Measurements from ENCODE around the gene ASPHD1.
A peak's percentile ranks its signal among the peaks of the same experiment; 100 is the strongest.
"Not testable (repeated sequence)": the region's sequence is repeated elsewhere in the genome, so short reads cannot be mapped to it uniquely, and the experiment has no call there.

The ASPHD1 gene, protein sequence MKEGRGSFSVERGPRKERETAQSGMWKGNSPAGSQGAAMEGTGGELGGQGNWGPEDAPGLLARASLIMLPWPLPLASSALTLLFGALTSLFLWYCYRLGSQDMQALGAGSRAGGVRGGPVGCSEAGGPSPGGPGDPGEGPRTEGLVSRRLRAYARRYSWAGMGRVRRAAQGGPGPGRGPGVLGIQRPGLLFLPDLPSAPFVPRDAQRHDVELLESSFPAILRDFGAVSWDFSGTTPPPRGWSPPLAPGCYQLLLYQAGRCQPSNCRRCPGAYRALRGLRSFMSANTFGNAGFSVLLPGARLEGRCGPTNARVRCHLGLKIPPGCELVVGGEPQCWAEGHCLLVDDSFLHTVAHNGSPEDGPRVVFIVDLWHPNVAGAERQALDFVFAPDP

DNA sequence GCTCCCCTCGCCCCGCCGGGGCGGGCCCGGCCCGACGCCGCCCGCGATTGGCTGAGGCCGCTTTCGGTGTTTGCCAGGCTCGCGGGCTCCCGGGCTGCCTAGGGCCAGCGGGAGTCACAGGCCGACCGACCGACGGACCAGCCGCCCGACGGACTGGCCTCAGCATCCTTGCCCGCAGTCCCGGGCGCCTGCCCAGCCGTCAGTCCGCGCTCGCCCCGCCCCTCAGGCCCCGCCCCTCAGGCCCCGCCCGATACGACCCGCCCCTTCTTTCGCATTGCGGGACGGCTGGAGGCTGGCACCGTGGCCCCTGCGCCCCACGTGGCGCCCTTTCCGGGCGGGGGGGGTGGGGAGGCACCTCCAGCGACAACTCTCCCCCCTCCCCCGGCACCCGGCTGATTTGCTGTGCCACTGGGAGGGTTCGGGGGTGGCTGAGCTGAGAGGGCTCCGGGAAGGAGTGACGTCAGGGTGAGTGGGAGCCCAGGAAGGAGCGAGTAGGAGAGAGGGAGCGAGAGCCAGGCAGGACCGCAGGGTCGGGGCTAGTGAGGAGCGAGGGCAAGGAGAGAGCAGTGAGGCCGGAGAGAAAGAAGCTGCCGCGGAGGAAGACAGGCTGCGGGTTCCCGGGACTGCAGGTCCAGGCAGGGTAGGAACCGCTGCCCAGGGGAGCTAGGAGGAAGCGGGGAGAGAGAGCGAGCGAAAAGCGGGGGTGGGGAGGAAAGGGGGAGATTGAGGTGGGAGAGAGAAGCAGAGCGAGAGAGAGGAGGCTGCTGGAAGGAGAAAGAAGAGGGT is at the start of gene ASPHD1:
ASPHD1 (plus strand) TSS at position 387 of the 786 bp plus-strand sequence. CDS start 484 bp downstream, outside the sequence.
- DNase-seq = peak; percentile 50

DNA sequence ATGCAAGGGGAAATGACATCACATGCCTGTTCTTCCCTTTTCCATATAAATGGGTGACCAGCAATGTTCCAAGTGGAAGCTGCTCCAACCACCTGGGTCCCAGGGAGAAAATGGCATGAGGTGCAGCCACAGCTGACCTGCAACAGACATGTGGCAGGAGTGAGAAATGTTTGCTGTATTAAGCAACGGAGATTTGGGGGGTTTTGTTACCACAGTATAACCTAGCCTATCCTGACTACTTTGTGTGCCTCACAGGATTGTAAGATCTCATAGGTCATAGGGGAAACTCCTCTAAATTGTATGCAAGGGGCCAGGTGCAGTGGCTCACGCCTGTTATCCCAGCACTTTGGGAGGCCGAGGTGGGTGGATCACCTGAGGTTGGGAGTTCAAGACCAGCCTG is 49.3 kb upstream of the ASPHD1 start:
- DNase-seq = no peak

DNA sequence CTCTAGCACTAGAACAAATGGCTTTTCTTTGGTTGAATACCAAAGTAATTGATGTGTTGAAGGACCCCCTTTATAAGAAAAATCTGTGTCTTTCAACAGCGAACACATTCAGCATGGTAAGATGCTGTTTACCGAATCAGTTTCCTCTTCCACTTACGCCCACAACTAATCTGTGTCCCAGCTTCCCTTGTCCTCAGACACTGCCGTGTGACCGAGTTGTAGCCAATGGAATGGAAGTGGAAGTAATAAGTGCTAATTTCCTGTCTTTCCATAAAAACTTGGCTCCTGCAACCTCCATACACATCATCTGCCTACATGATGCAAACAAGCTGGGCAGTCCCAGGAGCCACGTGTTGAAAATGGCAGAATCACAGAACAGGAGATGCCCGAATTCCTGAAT is 47.6 kb upstream of the ASPHD1 start:
- DNase-seq = no peak

DNA sequence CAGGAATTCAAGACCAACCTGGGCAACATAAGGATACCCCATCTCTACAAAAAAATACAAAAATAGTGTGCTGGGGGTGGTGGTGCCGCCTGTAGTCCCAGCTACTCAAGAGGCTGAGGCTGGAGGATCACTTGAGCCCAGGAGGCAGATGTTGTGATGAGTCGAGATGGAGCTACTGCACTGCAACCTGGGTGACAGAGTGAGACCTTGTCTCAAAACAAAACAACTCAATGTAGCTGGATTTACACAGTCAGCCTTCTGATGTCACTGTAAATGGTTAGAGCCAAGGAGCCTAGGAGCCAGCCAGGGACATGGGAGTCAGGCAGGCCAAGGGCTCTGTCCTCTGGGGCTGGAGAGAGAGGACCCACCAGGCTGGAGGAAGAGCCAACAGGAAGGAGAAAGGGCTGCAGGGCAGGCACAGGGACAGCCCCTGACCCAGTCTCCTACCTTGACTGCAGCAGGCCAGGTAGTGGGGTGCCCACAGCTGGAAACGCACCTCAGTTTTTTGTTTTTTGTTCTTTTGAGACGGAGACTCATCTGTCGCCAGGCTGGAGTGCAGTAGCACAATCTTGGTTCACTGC is 45.7 kb upstream of the ASPHD1 start:
- DNase-seq = no peak

DNA sequence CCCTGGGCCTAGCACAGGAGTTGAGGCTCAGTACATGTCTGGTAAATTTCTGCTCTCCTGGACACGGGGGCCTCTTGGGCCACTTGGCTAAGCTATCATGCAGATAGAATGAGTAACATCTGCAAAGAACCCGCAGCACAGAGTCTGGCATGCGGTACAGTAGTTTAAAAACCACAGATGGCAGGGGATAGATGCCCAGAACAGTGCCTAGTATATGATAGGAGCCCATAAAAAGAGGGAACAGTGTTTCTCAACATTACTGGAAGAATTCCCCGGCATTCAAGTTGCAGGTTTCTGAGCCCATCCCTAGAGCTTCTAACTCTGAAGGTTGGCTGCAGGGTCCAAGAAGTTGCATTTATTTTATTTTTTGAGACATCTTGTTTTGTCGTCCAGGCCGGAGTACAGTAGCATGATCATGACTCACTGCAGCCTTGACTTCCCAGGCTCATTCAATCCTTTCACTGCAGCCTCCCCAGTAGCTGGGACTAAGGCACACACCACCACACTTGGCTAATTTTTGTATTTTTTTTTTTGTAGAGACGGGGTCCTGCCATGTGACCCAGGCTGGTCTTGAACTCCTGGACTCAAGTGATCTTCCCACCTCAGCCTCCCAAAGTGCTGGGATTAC is 43.0 kb upstream of the ASPHD1 start:
- DNase-seq = no peak

DNA sequence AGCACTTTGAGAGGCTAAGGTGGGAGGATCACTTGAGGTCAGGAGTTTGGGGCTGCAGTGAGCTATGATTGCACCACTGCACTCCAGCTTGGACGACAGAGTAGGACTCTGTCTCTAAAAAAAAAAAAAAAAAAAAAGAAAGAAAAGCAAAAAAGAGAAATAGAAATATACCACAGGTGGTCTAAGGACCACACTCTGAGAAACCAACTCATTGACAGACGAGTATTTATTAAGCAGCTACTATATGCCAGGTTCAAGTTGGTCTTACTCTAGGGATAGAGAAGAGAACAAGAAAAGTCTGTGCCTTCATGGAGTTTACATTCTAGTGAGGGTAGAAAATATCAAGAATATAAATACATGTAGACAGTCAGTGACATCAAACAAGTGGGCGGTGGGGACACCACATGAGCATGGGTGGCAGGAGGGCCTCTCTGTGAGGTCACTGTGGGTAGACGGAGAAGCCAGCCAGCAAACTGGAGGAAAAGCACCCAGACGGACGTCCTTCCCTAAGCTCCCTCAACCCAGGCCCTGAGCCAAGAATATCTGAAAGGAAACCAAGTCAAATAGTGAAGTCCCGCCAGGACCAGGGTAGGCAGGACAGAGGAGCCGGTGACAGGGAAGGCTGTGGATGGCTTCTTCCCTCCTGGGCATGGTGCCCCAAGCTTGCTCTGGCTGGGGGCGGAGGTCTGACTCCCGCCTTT is 42.0 kb upstream of the ASPHD1 start:
- DNase-seq = no peak

DNA sequence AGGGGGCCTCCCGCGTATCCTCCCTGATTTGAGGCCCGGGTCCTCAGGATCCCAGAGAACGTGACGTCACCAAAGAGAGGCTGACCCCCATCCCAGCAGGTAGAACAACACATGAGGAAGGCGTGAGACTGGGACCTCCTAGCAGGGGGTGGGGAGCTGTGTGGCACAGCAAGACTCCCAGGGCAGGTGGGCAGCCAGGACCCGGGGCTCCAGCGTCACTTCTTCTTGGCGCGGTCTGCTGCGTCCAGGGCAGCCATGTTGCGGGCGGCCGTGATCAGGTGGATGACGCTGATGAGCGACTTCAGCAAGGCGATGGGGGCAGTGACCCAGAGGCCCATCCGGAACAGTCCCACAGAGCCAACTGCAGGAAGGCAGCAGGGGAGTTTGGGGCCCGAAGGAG is 41.3 kb upstream of the ASPHD1 start:
- no peak for DNase-seq

DNA sequence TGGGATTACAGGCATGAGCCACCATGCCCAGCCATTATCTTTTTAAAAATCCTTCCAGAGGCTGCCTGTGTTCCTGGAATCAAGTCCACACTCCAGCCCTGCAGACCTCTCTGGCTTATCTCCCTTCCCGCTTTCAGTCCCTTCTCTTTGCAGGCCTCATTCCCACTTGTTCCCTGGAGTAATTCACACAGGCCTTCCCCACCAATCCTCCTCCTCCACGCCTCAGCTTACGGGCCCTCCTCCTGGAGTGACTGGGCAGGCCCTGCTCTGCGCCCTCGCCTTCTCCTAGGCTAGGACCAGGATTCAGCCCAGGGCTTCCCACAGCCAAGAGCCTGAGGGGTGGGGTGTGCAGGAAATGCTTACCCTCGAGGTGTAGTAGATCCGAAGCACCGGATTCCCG is 40.1 kb upstream of the ASPHD1 start:
- no peak for DNase-seq

DNA sequence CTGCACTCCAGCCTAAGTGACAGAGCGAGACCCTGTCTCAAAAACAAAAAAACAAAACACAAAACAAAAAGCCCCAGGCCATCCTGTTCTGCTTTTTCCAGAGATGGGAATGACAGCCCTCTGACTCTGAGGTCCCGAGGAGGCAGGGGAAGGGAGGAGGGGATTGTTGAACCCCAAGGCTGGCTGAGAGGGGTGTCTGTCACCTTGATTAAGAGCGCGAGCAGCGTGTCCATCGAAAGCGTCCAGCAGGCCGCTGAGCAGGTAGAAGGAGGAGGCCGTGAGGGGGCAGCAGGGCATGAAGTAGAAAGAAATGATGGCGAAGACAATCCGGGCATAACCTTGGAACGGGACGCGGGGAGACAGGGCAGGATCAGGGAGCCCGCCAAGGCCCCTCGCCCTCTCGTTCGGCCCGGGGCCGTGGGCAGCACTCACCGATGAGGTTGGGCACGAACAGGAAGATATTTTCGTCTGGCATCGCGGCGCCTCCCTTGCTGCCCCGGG is 37.9 kb upstream of the ASPHD1 start:
- no peak for DNase-seq

DNA sequence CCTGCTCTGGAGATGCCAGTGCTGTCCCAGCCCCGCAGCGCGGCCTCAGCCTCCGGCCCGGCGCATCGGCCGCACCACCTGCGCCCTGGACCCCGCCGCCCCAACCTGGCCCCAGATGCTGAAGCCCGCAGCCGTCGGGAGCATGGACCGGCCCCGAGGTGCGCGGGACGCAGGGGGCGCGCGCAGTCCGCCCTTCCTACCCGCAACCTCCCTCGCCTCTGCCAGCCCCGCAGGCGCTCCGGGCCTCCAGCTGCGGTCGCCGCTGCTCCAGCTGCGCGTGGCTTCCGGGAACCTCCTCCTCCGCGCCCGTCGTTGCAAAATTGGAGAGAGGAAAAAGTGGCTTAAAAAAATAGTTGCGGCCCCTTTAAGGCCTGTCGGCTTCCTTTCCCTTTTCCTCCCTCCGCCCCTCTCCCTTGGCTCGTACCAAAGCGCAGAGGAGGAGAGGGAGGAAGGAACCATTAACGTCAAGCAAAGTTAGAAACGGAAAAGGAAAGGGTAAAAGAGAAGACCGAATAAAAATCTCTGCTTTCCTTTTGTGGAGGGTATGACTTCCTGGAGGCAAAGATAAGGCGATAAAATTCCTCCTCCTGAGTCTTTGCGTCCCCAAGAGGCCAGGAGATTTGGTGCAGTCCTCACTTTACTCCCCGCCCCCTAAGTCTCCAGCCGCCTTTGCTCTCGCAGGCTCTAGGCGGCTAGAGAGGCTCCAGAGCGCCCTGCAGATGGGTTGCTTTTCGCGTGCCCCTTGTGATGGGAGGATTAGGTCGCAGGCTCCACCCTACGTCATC is 37.2 kb upstream of the ASPHD1 start, which contains the start of gene CDIPT:
CDIPT (minus strand) TSS at position 343 of the 785 bp plus-strand sequence. CDS start 369 bp downstream, outside the sequence.
- DNase-seq = peak; percentile 92

DNA sequence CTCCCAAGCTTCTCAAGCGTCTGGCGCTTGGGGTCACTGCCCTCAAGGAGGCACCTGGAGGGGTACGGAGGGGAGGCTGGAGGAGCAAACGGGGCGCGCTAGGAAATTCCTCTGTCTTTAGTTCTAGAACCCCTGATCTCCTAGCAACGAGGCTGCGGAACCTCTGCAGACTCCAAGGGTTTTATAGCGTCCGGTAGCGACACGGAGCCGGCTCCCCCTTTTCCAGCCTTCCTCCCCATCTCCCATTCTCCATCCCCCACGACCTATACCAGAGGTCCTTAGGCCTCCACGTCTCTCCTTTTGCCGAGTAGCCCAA is 36.7 kb upstream of the ASPHD1 start:
- DNase-seq = no peak

DNA sequence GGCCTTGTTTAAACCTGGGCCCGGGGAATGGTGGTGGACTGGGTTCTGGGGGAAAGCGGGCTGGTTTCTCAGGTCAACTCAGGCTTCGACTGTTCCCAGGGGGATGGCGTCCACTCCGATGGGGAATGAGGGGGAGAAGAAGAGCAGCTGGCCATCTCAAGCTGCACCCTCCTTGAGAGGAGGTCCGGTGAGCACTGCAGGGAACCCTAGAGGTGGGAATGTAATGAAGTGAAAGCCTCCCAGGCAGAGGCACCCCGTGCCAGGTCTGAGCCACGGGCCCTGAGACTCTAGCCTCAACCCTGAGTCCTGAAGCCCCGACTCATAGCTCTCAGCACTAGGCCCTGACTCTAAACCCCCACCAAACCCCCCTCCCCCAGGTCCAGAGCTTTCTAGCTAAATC is 36.1 kb upstream of the ASPHD1 start:
- DNase-seq = no peak

DNA sequence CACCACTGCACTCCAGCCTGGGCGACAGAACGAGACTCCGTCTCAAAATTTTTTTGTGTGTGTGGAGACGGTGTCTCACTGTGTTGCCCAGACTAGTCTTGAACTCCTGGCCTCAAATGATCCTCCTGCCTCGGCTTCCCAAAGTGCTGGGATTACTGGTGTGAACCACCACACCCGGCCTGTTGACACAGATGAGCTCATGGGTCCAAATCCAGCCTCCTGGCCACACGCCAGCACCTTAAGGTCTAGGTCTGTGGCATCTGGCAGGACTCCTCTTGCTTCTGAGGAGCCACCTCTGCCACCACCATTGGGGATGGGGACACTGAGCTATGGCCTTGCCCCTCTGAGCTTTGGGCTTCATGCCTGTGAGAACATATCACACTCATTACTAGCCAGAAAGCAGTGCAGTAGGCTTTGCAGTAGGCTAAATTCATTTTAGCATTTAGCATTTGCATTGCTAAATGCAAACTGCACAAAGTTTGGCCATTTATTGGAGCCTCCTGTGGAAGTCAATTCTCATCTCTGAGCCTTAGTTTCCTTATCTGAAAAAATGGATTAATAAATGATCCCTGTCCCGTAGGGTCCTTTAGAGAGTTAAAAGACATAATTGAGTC is 31.8 kb upstream of the ASPHD1 start:
- DNase-seq = no peak

DNA sequence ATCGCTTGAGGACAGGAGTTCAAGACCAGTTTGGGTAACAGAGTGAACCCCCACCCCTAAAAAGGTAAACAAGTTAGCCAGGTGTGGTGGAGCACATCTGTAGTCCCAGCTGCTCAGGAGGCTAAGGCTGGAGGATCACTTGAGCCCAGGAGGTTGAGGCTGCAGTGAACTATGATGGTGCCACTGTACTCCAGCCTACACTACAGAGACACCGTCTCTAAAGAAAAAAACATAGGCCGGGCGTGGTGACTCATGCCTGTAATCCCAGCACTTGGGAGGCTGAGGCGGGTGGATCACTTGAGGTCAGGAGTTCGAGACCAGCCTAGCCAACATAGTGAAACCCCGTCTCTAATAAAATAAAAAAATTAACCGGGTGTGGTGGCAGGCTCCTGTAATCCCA is 31.2 kb upstream of the ASPHD1 start:
- not testable (repeated sequence) for DNase-seq

DNA sequence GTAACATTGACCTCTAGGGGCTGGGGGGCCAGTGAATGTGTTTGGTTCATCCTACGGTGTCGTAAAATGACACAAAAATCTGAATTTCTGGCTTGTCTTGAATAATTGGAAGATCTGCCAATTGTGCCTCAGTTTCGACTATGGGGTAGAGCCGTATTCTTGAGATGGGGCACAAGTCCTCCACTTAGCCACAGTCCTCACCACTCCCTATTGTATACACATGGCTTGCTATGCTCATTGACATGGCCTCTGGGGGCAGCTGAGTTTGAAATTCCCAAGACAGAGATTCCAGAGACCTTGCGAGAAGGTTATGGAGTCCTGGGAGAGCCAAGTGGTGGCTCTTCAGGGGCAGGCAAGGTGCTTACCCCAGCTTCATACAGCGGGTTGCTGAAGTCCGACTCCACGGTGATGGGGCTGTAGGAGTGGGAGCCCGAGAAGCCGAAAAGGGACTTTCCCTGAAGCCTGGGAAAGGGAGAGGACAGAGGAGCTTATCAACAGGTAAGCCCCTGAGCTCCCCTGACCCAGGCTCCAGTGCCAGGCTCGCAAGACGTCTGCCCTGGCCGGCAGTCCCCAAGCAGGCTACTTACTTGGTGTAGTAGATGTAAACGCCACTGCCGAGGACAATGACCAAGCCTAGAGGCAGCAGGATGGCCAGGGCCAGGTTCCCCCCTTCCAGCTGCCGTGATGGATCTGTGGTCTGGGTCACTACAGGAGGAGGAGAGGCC is 28.3 kb upstream of the ASPHD1 start:
- no peak for DNase-seq

DNA sequence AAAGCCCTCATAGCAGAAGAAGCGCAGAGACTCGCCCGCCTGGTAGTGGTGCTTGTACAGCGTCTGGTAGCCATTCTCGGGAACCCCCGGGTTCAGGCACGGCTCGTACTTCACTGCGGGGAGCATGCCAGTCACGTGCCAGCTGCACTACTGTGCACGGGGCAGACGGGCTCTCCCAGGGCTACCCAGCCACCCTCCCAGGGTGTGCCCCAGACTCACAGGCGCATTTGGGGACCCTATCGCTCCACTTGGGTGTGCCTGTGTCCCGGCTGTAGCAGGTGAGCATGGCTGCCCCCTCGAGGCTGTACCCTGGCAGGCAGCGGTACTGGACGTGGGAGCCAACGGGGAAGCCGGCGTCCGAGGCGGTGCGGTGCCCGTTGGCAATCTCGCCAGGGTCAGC is 27.0 kb upstream of the ASPHD1 start:
- no peak for DNase-seq

DNA sequence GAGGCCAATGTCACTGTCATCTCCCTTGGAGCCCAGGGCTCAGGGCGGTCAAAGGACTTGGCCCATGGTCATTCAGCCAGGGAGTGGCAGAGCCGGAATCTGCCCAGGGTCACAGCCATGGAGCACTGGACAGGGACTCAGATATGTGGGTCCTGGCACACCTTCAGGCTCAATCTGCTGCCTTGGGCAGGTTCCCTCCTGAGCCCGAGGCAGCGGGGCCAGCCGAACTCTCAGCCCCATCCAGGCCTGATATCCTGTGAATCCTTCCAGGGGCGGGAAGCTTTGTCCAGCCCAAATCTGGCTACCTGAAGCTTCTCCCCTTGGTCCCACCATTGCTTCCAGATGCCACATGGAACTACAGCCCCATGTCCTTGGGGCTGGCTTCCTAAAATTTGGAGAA is 25.1 kb upstream of the ASPHD1 start:
- no peak for DNase-seq

DNA sequence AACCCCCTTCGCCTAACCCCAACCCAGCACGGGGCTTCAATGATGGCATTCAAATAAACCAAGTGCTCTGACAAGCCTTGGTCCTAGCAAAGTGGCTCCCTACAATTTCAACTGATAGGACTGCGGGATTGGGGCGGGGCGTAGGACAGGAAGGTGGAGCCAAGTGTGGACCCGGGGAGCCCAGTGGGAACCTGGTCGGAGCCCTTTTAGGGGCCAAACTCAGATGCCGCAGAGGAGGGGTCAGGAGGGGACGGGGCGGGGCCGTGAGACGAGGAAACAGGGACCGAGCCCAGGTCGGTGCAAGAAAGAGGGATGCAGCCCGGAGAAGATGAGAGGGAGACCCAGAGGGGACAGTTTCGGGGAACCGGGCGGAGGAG is 24.1 kb upstream of the ASPHD1 start:
- DNase-seq = no peak

DNA sequence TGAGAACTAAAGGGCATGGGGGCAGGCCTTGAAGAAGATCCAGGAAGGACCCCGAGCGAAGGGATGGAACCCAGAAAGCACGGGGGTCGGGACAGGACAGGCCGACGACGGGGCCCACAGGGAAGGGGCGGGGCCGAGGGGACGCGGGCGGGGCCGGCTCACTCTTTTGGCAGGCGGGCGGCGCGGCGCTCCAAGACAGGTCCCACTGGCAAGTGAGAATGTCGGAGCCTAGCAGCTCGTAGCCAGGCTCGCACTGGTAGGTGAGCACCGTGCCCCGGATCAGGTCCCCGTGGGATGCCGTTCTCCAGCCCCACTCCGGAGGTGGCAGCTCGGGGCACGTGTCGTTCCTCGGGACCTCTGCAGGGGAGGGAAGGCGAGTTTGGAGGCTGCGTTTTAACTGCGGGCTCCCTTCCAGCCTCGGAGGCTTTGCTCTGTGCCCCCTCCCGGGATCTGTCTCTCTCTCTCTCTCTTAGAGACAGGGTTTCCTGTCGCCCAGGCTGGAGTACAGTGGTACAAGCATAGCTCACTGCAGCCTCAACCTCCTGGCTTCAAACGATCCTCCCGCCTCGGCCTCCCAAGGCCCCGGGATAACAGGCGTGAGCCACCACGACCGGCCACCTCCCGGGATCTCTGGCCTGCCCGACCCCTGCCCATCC is 23.6 kb upstream of the ASPHD1 start:
- no peak for DNase-seq
